ENCODE data around the gene IL1RAPL1. TPM values are rescaled to one million over a fixed set of nuclear protein-coding genes. Genes with fewer than 3 reads are reported as not detected.
A peak's percentile ranks its signal among the peaks of the same experiment; 100 is the strongest.

IL1RAPL1 gene
- polyA plus RNA-seq, 1 of the 3 experiments (the other 2 are of a cell fraction), result 2.8 TPM

DNA sequence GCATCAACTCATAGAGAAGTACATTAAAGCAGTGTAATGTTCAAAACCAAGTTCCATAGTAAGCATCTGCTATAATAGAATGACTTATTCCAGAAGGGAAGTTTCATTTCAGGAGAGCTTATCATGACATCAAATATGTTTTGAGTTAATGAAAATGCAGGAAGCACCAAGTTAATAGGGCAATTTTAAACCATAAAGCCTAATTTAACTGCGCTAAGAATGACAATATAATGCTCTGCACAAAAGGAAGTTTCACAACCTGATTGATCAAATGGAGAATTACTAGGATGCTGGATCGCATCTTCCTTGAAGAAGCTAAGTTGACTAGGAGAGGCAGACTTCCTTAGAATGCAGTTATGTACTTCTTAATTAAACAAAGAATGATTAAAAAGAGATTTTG, 1211.2 kb downstream of the IL1RAPL1 start:
- no peak for DNase-seq

More for the DNA sequence above, 1211.2 kb downstream of the IL1RAPL1 start:
- CTCF ChIA-PET, result no interaction called here
- Histone ChIP-seq H3K4me2 (peak overlapping the region; percentile 18; the same call in 1 of the 2 replicates), H3K9me3 (no peaks in the 10 kb centered on the region), H3K9me2 (no peaks in the 10 kb centered on the region), H3K79me2 (ENCODE audit: insufficient read depth) (no peaks in the 10 kb centered on the region), H3K9ac (no peak overlapping the region), H4K20me1 (ENCODE audit: insufficient read depth) (no peaks in the 10 kb centered on the region), H3K36me3 (replicated peaks in 1 of 2; ENCODE audit: control insufficient read depth in 1 of 2, insufficient read depth in 2 of 2, low read length in 1 of 2) (no peaks in the 10 kb centered on the region), H3F3A (replicated peaks; ENCODE audit: insufficient read depth) (peaks cover under 1% of the 10 kb centered on the region), H3K4me1 (ENCODE audit: control insufficient read depth in 1 of 2, insufficient read depth in 2 of 2, low read depth in 1 of 2, low read length in 1 of 2) (no peaks in the 10 kb centered on the region), H3K4me3 (ENCODE audit: low read depth in 2 of 2, low read length in 1 of 2) (no peak overlapping the region), H3K27ac (ENCODE audit: low read depth in 2 of 2, low read length in 1 of 2) (peak overlapping the region in 1 of 2 experiments; percentile 34; a peak in 1 of 4 replicates), H2AFZ (ENCODE audit: low read depth) (peak overlapping the region; percentile 31; the same call in 1 of the 2 replicates), H3K27me3 (ENCODE audit: insufficient read depth) (no peaks in the 10 kb centered on the region)
- POLR2A ChIA-PET, result no interaction called here
- 27% methylated on average over 2 of the region's 2 CpGs for WGBS (ENCODE audit: low lambda C conversion rate)
- TF ChIP-seq RFX5 (IDR thresholded peaks at IDR 0.05; ENCODE audit: low read length), result no peak
- no peak for TF ChIP-seq TAF1 (IDR thresholded peaks at IDR 0.05; ENCODE audit: borderline replicate concordance, low read depth, low read length)
- TF ChIP-seq, protein P1, sequence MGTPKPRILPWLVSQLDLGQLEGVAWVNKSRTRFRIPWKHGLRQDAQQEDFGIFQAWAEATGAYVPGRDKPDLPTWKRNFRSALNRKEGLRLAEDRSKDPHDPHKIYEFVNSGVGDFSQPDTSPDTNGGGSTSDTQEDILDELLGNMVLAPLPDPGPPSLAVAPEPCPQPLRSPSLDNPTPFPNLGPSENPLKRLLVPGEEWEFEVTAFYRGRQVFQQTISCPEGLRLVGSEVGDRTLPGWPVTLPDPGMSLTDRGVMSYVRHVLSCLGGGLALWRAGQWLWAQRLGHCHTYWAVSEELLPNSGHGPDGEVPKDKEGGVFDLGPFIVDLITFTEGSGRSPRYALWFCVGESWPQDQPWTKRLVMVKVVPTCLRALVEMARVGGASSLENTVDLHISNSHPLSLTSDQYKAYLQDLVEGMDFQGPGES (IDR thresholded peaks at IDR 0.05; ENCODE audit: low read depth, low read length), result no peak
- TF ChIP-seq TCF12 (IDR thresholded peaks at IDR 0.05), result no peak
- TF ChIP-seq FOXM1 (IDR thresholded peaks at IDR 0.05; ENCODE audit: low read depth), result no peak
- TF ChIP-seq EP300 (IDR thresholded peaks at IDR 0.05; ENCODE audit: borderline replicate concordance in 1 of 2, low read depth in 1 of 2, low read length in 1 of 2), result no peak
- no peak for TF ChIP-seq EZH2phosphoT487 (IDR thresholded peaks at IDR 0.05; ENCODE audit: borderline replicate concordance, low read depth)
- TF ChIP-seq USF2 (IDR thresholded peaks at IDR 0.05; ENCODE audit: borderline replicate concordance, low read depth, low read length), result no peak
- TF ChIP-seq JUND (IDR thresholded peaks at IDR 0.05), result no peak
- no peak for TF ChIP-seq TEAD4 (IDR thresholded peaks at IDR 0.05; ENCODE audit: borderline replicate concordance, insufficient read depth)
- no peak for TF ChIP-seq REST (IDR thresholded peaks at IDR 0.05; ENCODE audit: low read depth, low read length)

Data from SK-N-SH (cell line).